GM12878 (cell line): Measurements from ENCODE around the gene PPRC1. TPM values are rescaled to one million over a fixed set of nuclear protein-coding genes. Genes with fewer than 3 reads are reported as not detected.

Source experiments
- ATAC-seq: fragments of 200-7000 bp; cut with Tn5 transposase; 3 replicates; pipeline ENCODE4 v1.9.1; 2020; ENCODE audit warnings: mild to moderate bottlenecking, moderate library complexity
- BruUV-seq: library from RNA; stranded (reverse); fragments of 400-500 nt; replicated peaks from 2 replicates; lab custom pipeline; 2021; lab: Mats Ljungman, UMichigan
- CTCF ChIA-PET: fragments of 300-600 bp; sonication (Branson Sonifier 250); formaldehyde crosslinking; extraction: SDS; loops from one replicate; lab custom pipeline; 2021; ENCODE audit warnings: inconsistent platforms; lab: Yijun Ruan, JAX
- POLR2A ChIA-PET: fragments of 350-600 bp; formaldehyde crosslinking; extraction: SDS; loops from one replicate; lab custom pipeline; 2021; ENCODE audit warnings: inconsistent platforms; lab: Charles Lee
- RAD21 ChIA-PET: fragments of 300-600 bp; sonication (Branson Sonifier 250); formaldehyde crosslinking; loops from one replicate; lab custom pipeline; 2023; ENCODE audit warnings: antibody characterized with exemption; ENCODE audit not compliant: unreplicated experiment; lab: Charles Lee
- SMC1A ChIA-PET: fragments of 300-600 bp; sonication (Branson Sonifier 250); formaldehyde crosslinking; loops from one replicate; lab custom pipeline; 2023; ENCODE audit not compliant: unreplicated experiment, uncharacterized antibody; lab: Charles Lee
- DNase-seq: peaks from one replicate; pipeline ENCODE4 v3.0.0-alpha.2; 2011; ENCODE audit warnings: low read depth, low spot score
- FAIRE-seq: peaks from 3 replicates; lab custom pipeline; 2011; peaks lifted over from hg19 to GRCh38; lab: Jason Lieb, UNC
- H2AFZ ChIP-seq: 2 replicates; pipeline ENCODE4 v1.6.0; 2011; ENCODE audit warnings: low read depth, low read length, control low read depth; ENCODE audit not compliant: control insufficient read depth
- H3K27ac ChIP-seq: 2 replicates; pipeline ENCODE4 v1.5.1; 2011; ENCODE audit warnings: control low read depth; ENCODE audit not compliant: control insufficient read depth, insufficient read depth
- H3K27me3 ChIP-seq, 2 experiments: replicated peaks in 1 of 2; 2 replicates each; pipeline versions ENCODE4 v1.6.0 to v1.6.1; 2011; ENCODE audit warnings: low read length in 1 of 2; ENCODE audit not compliant: control insufficient read depth in 2 of 2, insufficient read depth in 2 of 2
- H3K36me3 ChIP-seq, 2 experiments: 2 replicates each; pipeline ENCODE4 v1.5.1; 2011; ENCODE audit warnings: low read length in 1 of 2; ENCODE audit not compliant: control insufficient read depth in 2 of 2, insufficient read depth in 2 of 2
- H3K4me1 ChIP-seq: 2 replicates; pipeline ENCODE4 v1.6.1; 2011; ENCODE audit warnings: mild to moderate bottlenecking, low read length, moderate library complexity, mixed read lengths; ENCODE audit not compliant: control insufficient read depth, insufficient read depth
- H3K4me2 ChIP-seq: 2 replicates; pipeline ENCODE4 v1.6.0; 2011; ENCODE audit warnings: control low read depth; ENCODE audit not compliant: control insufficient read depth, insufficient read depth
- H3K4me3 ChIP-seq: fragments of 200-600 bp; sonication (generic); 2 replicates; pipeline ENCODE4 v1.5.1; 2016
- H3K79me2 ChIP-seq: 2 replicates; pipeline ENCODE4 v1.6.0; 2011; ENCODE audit warnings: low read length; ENCODE audit not compliant: control insufficient read depth, insufficient read depth
- H3K9ac ChIP-seq: 2 replicates; pipeline ENCODE4 v1.8.0; 2011; ENCODE audit warnings: low read length, control low read depth, mixed read lengths; ENCODE audit not compliant: control insufficient read depth, insufficient read depth
- H3K9me3 ChIP-seq: replicated peaks from 3 replicates; pipeline ENCODE4 v1.5.1; 2011; ENCODE audit warnings: mild to moderate bottlenecking, low read length; ENCODE audit not compliant: control insufficient read depth, insufficient read depth
- H4K20me1 ChIP-seq: 2 replicates; pipeline ENCODE4 v1.6.0; 2011; ENCODE audit not compliant: control insufficient read depth, insufficient read depth
- BRCA1 ChIP-seq: IDR thresholded peaks from 2 replicates; pipeline ENCODE4 v1.6.1; 2011; ENCODE audit warnings: low read depth, low read length, improper control_type of control experiment
- CREB1 ChIP-seq: IDR thresholded peaks from 2 replicates; pipeline ENCODE4 v1.6.1; 2012; ENCODE audit warnings: low read depth, mild to moderate bottlenecking, inconsistent platforms
- EP300 ChIP-seq, 2 experiments: fragments of 150-350 bp in 1 of 2; IDR thresholded peaks; 2 replicates each; pipeline ENCODE4 v1.6.1; 2011 to 2012; ENCODE audit warnings: low read depth in 2 of 2, low read length in 2 of 2, borderline replicate concordance in 1 of 2, improper control_type of control experiment in 1 of 2, inconsistent platforms in 1 of 2; ENCODE audit not compliant: control insufficient read depth in 1 of 2
- IRF4 ChIP-seq: IDR thresholded peaks from 2 replicates; pipeline ENCODE4 v1.6.1; 2011; ENCODE audit warnings: low read depth, low read length
- NFXL1 ChIP-seq: fragments of 450-650 bp; IDR thresholded peaks from 2 replicates; pipeline ENCODE4 v1.6.1; 2017; ENCODE audit warnings: antibody characterized with exemption, mild to moderate bottlenecking, borderline replicate concordance
- RCOR1 ChIP-seq: conservative IDR thresholded peaks from 2 replicates; pipeline ENCODE4 v1.6.1; 2012; ENCODE audit warnings: low read depth, low read length, improper control_type of control experiment
- TARDBP ChIP-seq: IDR thresholded peaks from 2 replicates; pipeline ENCODE4 v1.6.1; 2016; ENCODE audit warnings: borderline replicate concordance
- YY1 ChIP-seq: IDR thresholded peaks from 2 replicates; pipeline ENCODE4 v1.6.1; 2011; ENCODE audit warnings: low read depth, mild to moderate bottlenecking, low read length
- WGBS: methylation state at CpG from one replicate; pipeline ENCODE4 v1.1.6; 2016; ENCODE audit warnings: low lambda C conversion rate; ENCODE audit not compliant: insufficient replicate concordance, insufficient coverage; ENCODE audit errors: missing lambda C conversion rate; 5-methylcytosine and 5-hydroxymethylcytosine counted together
- in situ Hi-C: fragments of 300-500 bp; cut with MboI; formaldehyde crosslinking; loops from 9 replicates; pipeline ENCODE4 v1.14.3; 2018; ENCODE audit warnings: mixed read lengths
- intact Hi-C: fragments of 100-400 bp; cut with micrococcal nuclease; formaldehyde crosslinking; loops from one replicate; pipeline ENCODE4 v1.14.2; 2022; ENCODE audit not compliant: unreplicated experiment
- polyA plus RNA-seq, 11 experiments: library from polyadenylated mRNA; depleted of rRNA in 4 of 11; unstranded in 6 of 11; stranded (reverse) in 5 of 11; fragments of >200 nt; fragmentation: Nextera tagmentation in 4 of 11; fragmentation: Illumina TruSeq in 1 of 11; extraction: Ambion mirVana in 4 of 11; extraction: Trizol in 1 of 11; gene quantifications; 1 replicate in 1 of 11; 2 replicates in 10 of 11; pipeline versions ENCODE4 v1.2.1 to v1.2.3, GENCODE V29; 2011 to 2016; ENCODE audit warnings: inconsistent platforms in 2 of 11, missing spikeins in 2 of 11, low read depth in 1 of 11
- small RNA-seq: library from RNA; depleted of rRNA; stranded (forward); fragments of <200 nt; gene quantifications from one replicate; pipeline ENCODE3, GENCODE V24; 2014
- total RNA-seq, 4 experiments: library from RNA; depleted of rRNA in 3 of 4; stranded (reverse); fragments of >200 nt in 3 of 4; fragmentation: Illumina TruSeq in 1 of 4; extraction: Trizol in 1 of 4; gene quantifications; 2 replicates each; pipeline versions ENCODE4 v1.2.1 to v1.2.3, GENCODE V29; 2013 to 2021

Gene PPRC1
- total and polyA plus RNA-seq, 10 of the 15 experiments (the other 5 are each of a cell fraction or from before 2014, with no cell fraction given) = 13.1 to 69.8 (median 32.4) TPM

DNA sequence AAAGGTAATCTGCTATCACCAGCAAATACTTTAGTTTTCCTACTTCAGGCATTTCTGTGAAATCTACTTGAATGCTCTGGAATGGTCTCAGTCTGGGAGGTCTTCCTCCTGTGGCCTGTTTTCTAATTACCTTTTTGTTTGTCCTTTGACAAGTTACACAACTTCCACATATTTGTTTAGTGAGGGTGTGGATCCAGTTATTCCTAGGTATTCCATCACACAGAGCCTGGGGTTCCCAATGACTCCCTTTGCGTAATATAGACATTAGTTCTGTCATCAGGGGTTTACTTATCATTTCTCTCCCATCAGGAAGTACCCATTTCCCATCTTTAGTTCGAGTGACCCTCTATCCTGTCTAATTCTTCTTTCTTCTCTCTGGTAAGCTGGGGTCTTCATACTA is 65.2 kb downstream of the PPRC1 start:
- Histone ChIP-seq H3K27me3 (no peaks in the 10 kb centered on the region), H3K36me3 (no peaks in the 10 kb centered on the region), H3K9me3 (no peaks in the 10 kb centered on the region; the same call in 2 of the 3 replicates), H3K79me2 (no peaks in the 10 kb centered on the region), H3K4me2 (no peak overlapping the region), H3K4me1 (no peaks in the 10 kb centered on the region), H3K27ac (no peak overlapping the region), H2AFZ (no peak overlapping the region), H3K4me3 (no peak overlapping the region), H3K9ac (no peak overlapping the region), H4K20me1 (no peaks in the 10 kb centered on the region)
- in situ Hi-C loops (no loop called here), intact Hi-C loops (no loop called here)
- TF ChIP-seq IRF4 = no peak
- no peak for TF ChIP-seq RCOR1
- TF ChIP-seq EP300 (IDR thresholded peaks at IDR 0.05; ENCODE audit: borderline replicate concordance in 1 of 2, control insufficient read depth in 1 of 2, low read depth in 2 of 2, low read length in 2 of 2) = no peak
- TF ChIP-seq BRCA1 = no peak
- no peak for TF ChIP-seq CREB1
- no peak for TF ChIP-seq YY1
- TF ChIP-seq TARDBP = no peak
- no peak for TF ChIP-seq NFXL1
- FAIRE-seq (no peak), ATAC-seq (no peak), DNase-seq (no peak)
- 50% methylated on average over 2 of the region's 2 CpGs for WGBS
- ChIA-PET CTCF (interaction anchor here (0.8 to 1.0 kb wide), 2 partner anchors 29 to 31 kb away, joined by 3 read pairs; no protein-coding TSS in a partner anchor), POLR2A (interaction anchor here (0.6 kb wide), 1 partner anchor 378 kb away, joined by 3 read pairs; no protein-coding TSS in a partner anchor), RAD21 (no interaction called here), SMC1A (no interaction called here)
- BruUV-seq = no TSS peak

Small RNA genes within 50 kb of the gene (small RNA-seq; reads per million reads assigned to genes)
- gene AL500527.1 = not detected
- gene AL500527.2 = not detected

Other genes starting within 250 kb of the PPRC1 start
- gene ARMH3, start 76.9 kb upstream of the PPRC1 start, total RNA-seq (2014; rRNA removed) = 18.1 and 18.2 TPM in 2 replicates
- gene ARMH3, start 76.9 kb upstream of the PPRC1 start, total RNA-seq (2014; rRNA removed; fragmentation: Illumina TruSeq; extraction: Trizol) = 14.6 and 15.2 TPM in 2 replicates
- gene ARMH3, start 76.9 kb upstream of the PPRC1 start, total RNA-seq (2021) = 23.3 and 23.5 TPM in 2 replicates
- 29.8 and 33.0 TPM in 2 replicates for gene ARMH3, start 76.9 kb upstream of the PPRC1 start, polyA plus RNA-seq (2011; rRNA removed)
- gene ARMH3, start 76.9 kb upstream of the PPRC1 start, polyA plus RNA-seq (2014; fragmentation: Illumina TruSeq; extraction: Trizol) = 22.4 and 22.7 TPM in 2 replicates
- 10 to 100 TPM; 13.6 to 14.0 TPM for gene ARMH3, start 76.9 kb upstream of the PPRC1 start, polyA plus RNA-seq (2014; fragmentation: Nextera tagmentation; extraction: Ambion mirVana)
- 21.5 and 22.1 TPM in 2 replicates for gene ARMH3, start 76.9 kb upstream of the PPRC1 start, polyA plus RNA-seq (2014; rRNA removed)
- 10 to 100 TPM; 13.0 to 14.2 TPM for gene ARMH3, start 76.9 kb upstream of the PPRC1 start, polyA plus RNA-seq (2016; fragmentation: Nextera tagmentation; extraction: Ambion mirVana)
- 22.1 and 27.2 TPM in 2 replicates for gene HPS6, start 67.7 kb upstream of the PPRC1 start, total RNA-seq (2014; rRNA removed)
- 9.2 and 9.8 TPM in 2 replicates for gene HPS6, start 67.7 kb upstream of the PPRC1 start, total RNA-seq (2014; rRNA removed; fragmentation: Illumina TruSeq; extraction: Trizol)
- gene HPS6, start 67.7 kb upstream of the PPRC1 start, total RNA-seq (2021) = 28.0 and 30.2 TPM in 2 replicates
- gene HPS6, start 67.7 kb upstream of the PPRC1 start, polyA plus RNA-seq (2011; rRNA removed) = 2.5 and 5.3 TPM in 2 replicates
- gene HPS6, start 67.7 kb upstream of the PPRC1 start, polyA plus RNA-seq (2014; fragmentation: Illumina TruSeq; extraction: Trizol) = 2.5 and 7.1 TPM in 2 replicates
- 1 to 10 TPM; 1.4 to 2.8 TPM for gene HPS6, start 67.7 kb upstream of the PPRC1 start, polyA plus RNA-seq (2014; fragmentation: Nextera tagmentation; extraction: Ambion mirVana)
- gene HPS6, start 67.7 kb upstream of the PPRC1 start, polyA plus RNA-seq (2014; rRNA removed) = 14.1 and 18.7 TPM in 2 replicates
- 10 to 100 TPM; 16.3 to 20.7 TPM for gene HPS6, start 67.7 kb upstream of the PPRC1 start, polyA plus RNA-seq (2016; fragmentation: Nextera tagmentation; extraction: Ambion mirVana)
- gene LDB1, start 12.7 kb upstream of the PPRC1 start, total RNA-seq (2014; rRNA removed) = 34.6 and 37.7 TPM in 2 replicates
- 35.6 and 36.0 TPM in 2 replicates for gene LDB1, start 12.7 kb upstream of the PPRC1 start, total RNA-seq (2014; rRNA removed; fragmentation: Illumina TruSeq; extraction: Trizol)
- gene LDB1, start 12.7 kb upstream of the PPRC1 start, total RNA-seq (2021) = 45.6 and 51.1 TPM in 2 replicates
- gene LDB1, start 12.7 kb upstream of the PPRC1 start, polyA plus RNA-seq (2011; rRNA removed) = 64.9 and 71.5 TPM in 2 replicates
- 27.0 and 45.4 TPM in 2 replicates for gene LDB1, start 12.7 kb upstream of the PPRC1 start, polyA plus RNA-seq (2014; fragmentation: Illumina TruSeq; extraction: Trizol)
- gene LDB1, start 12.7 kb upstream of the PPRC1 start, polyA plus RNA-seq (2014; fragmentation: Nextera tagmentation; extraction: Ambion mirVana) = 1 to 10 TPM; 1.7 to 2.3 TPM
- gene LDB1, start 12.7 kb upstream of the PPRC1 start, polyA plus RNA-seq (2014; rRNA removed) = 59.9 and 61.0 TPM in 2 replicates
- gene LDB1, start 12.7 kb upstream of the PPRC1 start, polyA plus RNA-seq (2016; fragmentation: Nextera tagmentation; extraction: Ambion mirVana) = 1 to 10 TPM; 4.7 to 5.6 TPM
- gene NOLC1, start 19.3 kb downstream of the PPRC1 start, total RNA-seq (2014; rRNA removed) = 106 and 111 TPM in 2 replicates
- 122 and 125 TPM in 2 replicates for gene NOLC1, start 19.3 kb downstream of the PPRC1 start, total RNA-seq (2014; rRNA removed; fragmentation: Illumina TruSeq; extraction: Trizol)
- gene NOLC1, start 19.3 kb downstream of the PPRC1 start, total RNA-seq (2021) = 144 TPM in 2 replicates
- gene NOLC1, start 19.3 kb downstream of the PPRC1 start, polyA plus RNA-seq (2011; rRNA removed) = 130 and 140 TPM in 2 replicates
- 244 and 248 TPM in 2 replicates for gene NOLC1, start 19.3 kb downstream of the PPRC1 start, polyA plus RNA-seq (2014; fragmentation: Illumina TruSeq; extraction: Trizol)
- 100 to 1,000 TPM in 1 of 2 experiments, 10 to 100 TPM in 1; 91.7 to 103 TPM for gene NOLC1, start 19.3 kb downstream of the PPRC1 start, polyA plus RNA-seq (2014; fragmentation: Nextera tagmentation; extraction: Ambion mirVana)
- 124 and 126 TPM in 2 replicates for gene NOLC1, start 19.3 kb downstream of the PPRC1 start, polyA plus RNA-seq (2014; rRNA removed)
- gene NOLC1, start 19.3 kb downstream of the PPRC1 start, polyA plus RNA-seq (2016; fragmentation: Nextera tagmentation; extraction: Ambion mirVana) = 100 to 1,000 TPM; 180 to 193 TPM
- gene ELOVL3, start 93.3 kb downstream of the PPRC1 start, total RNA-seq (2014; rRNA removed) = 0.11 TPM in 1 of 2 replicates, not detected in the other
- gene ELOVL3, start 93.3 kb downstream of the PPRC1 start, total RNA-seq (2014; rRNA removed; fragmentation: Illumina TruSeq; extraction: Trizol) = not detected in 2 replicates
- gene ELOVL3, start 93.3 kb downstream of the PPRC1 start, total RNA-seq (2021) = not detected in 2 replicates
- gene ELOVL3, start 93.3 kb downstream of the PPRC1 start, polyA plus RNA-seq (2011; rRNA removed) = 0.09 and 0.10 TPM in 2 replicates
- not detected in 2 replicates for gene ELOVL3, start 93.3 kb downstream of the PPRC1 start, polyA plus RNA-seq (2014; fragmentation: Illumina TruSeq; extraction: Trizol)
- not detected for gene ELOVL3, start 93.3 kb downstream of the PPRC1 start, polyA plus RNA-seq (2014; fragmentation: Nextera tagmentation; extraction: Ambion mirVana)
- 0.09 TPM in 1 of 2 replicates, not detected in the other for gene ELOVL3, start 93.3 kb downstream of the PPRC1 start, polyA plus RNA-seq (2014; rRNA removed)
- gene ELOVL3, start 93.3 kb downstream of the PPRC1 start, polyA plus RNA-seq (2016; fragmentation: Nextera tagmentation; extraction: Ambion mirVana) = under 1 TPM in 1 of 2 experiments, not detected in 1; 0.18 TPM
- not detected in 2 replicates for gene PITX3, start 108.5 kb downstream of the PPRC1 start, total RNA-seq (2014; rRNA removed)
- not detected in 2 replicates for gene PITX3, start 108.5 kb downstream of the PPRC1 start, total RNA-seq (2014; rRNA removed; fragmentation: Illumina TruSeq; extraction: Trizol)
- gene PITX3, start 108.5 kb downstream of the PPRC1 start, total RNA-seq (2021) = not detected in 2 replicates
- not detected in 2 replicates for gene PITX3, start 108.5 kb downstream of the PPRC1 start, polyA plus RNA-seq (2011; rRNA removed)
- gene PITX3, start 108.5 kb downstream of the PPRC1 start, polyA plus RNA-seq (2014; fragmentation: Illumina TruSeq; extraction: Trizol) = not detected in 2 replicates
- not detected for gene PITX3, start 108.5 kb downstream of the PPRC1 start, polyA plus RNA-seq (2014; fragmentation: Nextera tagmentation; extraction: Ambion mirVana)
- not detected in 2 replicates for gene PITX3, start 108.5 kb downstream of the PPRC1 start, polyA plus RNA-seq (2014; rRNA removed)
- gene PITX3, start 108.5 kb downstream of the PPRC1 start, polyA plus RNA-seq (2016; fragmentation: Nextera tagmentation; extraction: Ambion mirVana) = not detected
- gene GBF1, start 112.5 kb downstream of the PPRC1 start, total RNA-seq (2014; rRNA removed) = 21.4 and 23.0 TPM in 2 replicates
- gene GBF1, start 112.5 kb downstream of the PPRC1 start, total RNA-seq (2014; rRNA removed; fragmentation: Illumina TruSeq; extraction: Trizol) = 13.3 and 13.8 TPM in 2 replicates
- gene GBF1, start 112.5 kb downstream of the PPRC1 start, total RNA-seq (2021) = 38.8 and 42.0 TPM in 2 replicates
- 6.5 and 20.7 TPM in 2 replicates for gene GBF1, start 112.5 kb downstream of the PPRC1 start, polyA plus RNA-seq (2011; rRNA removed)
- 25.5 and 30.4 TPM in 2 replicates for gene GBF1, start 112.5 kb downstream of the PPRC1 start, polyA plus RNA-seq (2014; fragmentation: Illumina TruSeq; extraction: Trizol)
- 1 to 10 TPM in 1 of 2 experiments, under 1 TPM in 1; 0.82 to 1.2 TPM for gene GBF1, start 112.5 kb downstream of the PPRC1 start, polyA plus RNA-seq (2014; fragmentation: Nextera tagmentation; extraction: Ambion mirVana)
- 19.6 and 24.3 TPM in 2 replicates for gene GBF1, start 112.5 kb downstream of the PPRC1 start, polyA plus RNA-seq (2014; rRNA removed)
- gene GBF1, start 112.5 kb downstream of the PPRC1 start, polyA plus RNA-seq (2016; fragmentation: Nextera tagmentation; extraction: Ambion mirVana) = 10 to 100 TPM; 29.5 to 35.6 TPM